Lower lobe of right lung (tissue), 2 donors: ENCODE measurements around the gene OR5H15. TPM values are rescaled to one million over a fixed set of nuclear protein-coding genes. Genes with fewer than 3 reads are reported as not detected.
"Not testable (repeated sequence)": the region's sequence is repeated elsewhere in the genome, so short reads cannot be mapped to it uniquely, and the experiment has no call there.

Source experiments
- ATAC-seq, 2 donors: fragments of 200-7000 bp; cut with Tn5 transposase; one replicate each; pipeline ENCODE4 v1.9.1; 2020 to 2022; ENCODE audit warnings: mild to moderate bottlenecking in 2 of 2, moderate library complexity in 2 of 2
- DNase-seq: peaks from one replicate; pipeline ENCODE4 v3.0.0-alpha.2; 2020
- H3K27ac ChIP-seq: fragments of 200-600 bp; one replicate; pipeline ENCODE4 v1.8.0; 2022
- H3K27me3 ChIP-seq: fragments of 200-600 bp; one replicate; pipeline ENCODE4 v1.8.0; 2022; ENCODE audit warnings: low read depth
- H3K36me3 ChIP-seq: fragments of 200-600 bp; one replicate; pipeline ENCODE4 v1.8.0; 2022; ENCODE audit warnings: mild to moderate bottlenecking
- H3K4me1 ChIP-seq: fragments of 200-600 bp; one replicate; pipeline ENCODE4 v1.8.0; 2022
- H3K4me3 ChIP-seq: fragments of 200-600 bp; one replicate; pipeline ENCODE4 v1.8.0; 2022; ENCODE audit warnings: mild to moderate bottlenecking
- H3K9me3 ChIP-seq: fragments of 200-600 bp; one replicate; pipeline ENCODE4 v1.8.0; 2022
- intact Hi-C: fragments of 100-400 bp; cut with DNase I; formaldehyde crosslinking; loops from one replicate; pipeline ENCODE4 v1.11.0; 2022
- total RNA-seq: library from RNA; stranded (reverse); fragmentation: NEBNext Ultra II Directional; extraction: Animal tissue kit (Norgen Biotek cat#: 25700); gene quantifications from one replicate; pipeline ENCODE4 v1.2.1, GENCODE V29; 2021
- TF ChIP-seq, protein P1 (sequence below): fragments of 200-600 bp; IDR thresholded peaks from one replicate; pipeline ENCODE4 v1.8.0; 2022; ENCODE audit warnings: antibody characterized with exemption, mild to moderate bottlenecking
- donor health status: DM: no; HTN: yes; CAD: no; lungs with severe emphysema.

OR5H15 gene
- total RNA-seq, 1 donor from 2014 or later: not detected

DNA sequence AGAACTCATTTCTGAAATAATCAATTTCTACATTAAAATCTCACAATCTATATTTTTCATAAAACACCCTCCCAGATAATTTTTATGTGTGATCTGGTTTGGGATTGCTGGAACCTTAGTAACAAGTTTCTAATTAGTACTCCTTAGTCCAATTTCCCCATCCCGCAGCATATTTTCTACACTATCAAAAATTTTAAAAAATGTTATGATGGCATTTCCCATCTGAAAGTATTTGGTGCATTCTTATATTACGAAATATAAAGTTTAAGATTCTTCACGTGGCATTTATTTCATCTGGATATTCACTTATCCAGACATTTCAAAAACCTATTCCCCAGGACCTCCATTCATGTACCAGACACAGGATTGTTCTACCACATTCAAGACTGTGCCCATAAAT is 17.7 kb upstream of the OR5H15 start:
- H3K4me1 ChIP-seq: no peaks in the 10 kb centered on the region
- H3K9me3 ChIP-seq: no peaks in the 10 kb centered on the region
- TF ChIP-seq, protein P1, sequence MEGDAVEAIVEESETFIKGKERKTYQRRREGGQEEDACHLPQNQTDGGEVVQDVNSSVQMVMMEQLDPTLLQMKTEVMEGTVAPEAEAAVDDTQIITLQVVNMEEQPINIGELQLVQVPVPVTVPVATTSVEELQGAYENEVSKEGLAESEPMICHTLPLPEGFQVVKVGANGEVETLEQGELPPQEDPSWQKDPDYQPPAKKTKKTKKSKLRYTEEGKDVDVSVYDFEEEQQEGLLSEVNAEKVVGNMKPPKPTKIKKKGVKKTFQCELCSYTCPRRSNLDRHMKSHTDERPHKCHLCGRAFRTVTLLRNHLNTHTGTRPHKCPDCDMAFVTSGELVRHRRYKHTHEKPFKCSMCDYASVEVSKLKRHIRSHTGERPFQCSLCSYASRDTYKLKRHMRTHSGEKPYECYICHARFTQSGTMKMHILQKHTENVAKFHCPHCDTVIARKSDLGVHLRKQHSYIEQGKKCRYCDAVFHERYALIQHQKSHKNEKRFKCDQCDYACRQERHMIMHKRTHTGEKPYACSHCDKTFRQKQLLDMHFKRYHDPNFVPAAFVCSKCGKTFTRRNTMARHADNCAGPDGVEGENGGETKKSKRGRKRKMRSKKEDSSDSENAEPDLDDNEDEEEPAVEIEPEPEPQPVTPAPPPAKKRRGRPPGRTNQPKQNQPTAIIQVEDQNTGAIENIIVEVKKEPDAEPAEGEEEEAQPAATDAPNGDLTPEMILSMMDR: no peak
- no peaks in the 10 kb centered on the region for H3K36me3 ChIP-seq
- DNase-seq: no peak
- H3K27ac ChIP-seq: no peak overlapping the region
- H3K27me3 ChIP-seq: no peaks in the 10 kb centered on the region
- no peak for ATAC-seq
- intact Hi-C loops: no loop called here
- no peak overlapping the region for H3K4me3 ChIP-seq

DNA sequence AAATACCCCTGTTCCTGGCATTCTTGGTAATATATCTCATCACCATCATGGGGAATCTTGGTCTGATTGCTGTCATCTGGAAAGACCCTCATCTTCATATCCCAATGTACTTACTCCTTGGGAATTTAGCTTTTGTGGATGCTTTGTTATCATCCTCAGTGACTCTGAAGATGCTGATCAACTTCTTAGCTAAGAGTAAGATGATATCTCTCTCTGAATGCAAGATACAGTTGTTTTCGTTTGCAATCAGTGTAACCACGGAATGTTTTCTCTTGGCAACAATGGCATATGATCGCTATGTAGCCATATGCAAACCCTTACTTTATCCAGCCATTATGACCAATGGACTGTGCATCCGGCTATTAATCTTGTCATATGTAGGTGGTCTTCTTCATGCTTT is 17.0 kb upstream of the OR5H15 start:
- H3K36me3 ChIP-seq, H3K9me3 ChIP-seq, intact Hi-C loops, H3K27ac ChIP-seq, ATAC-seq, H3K27me3 ChIP-seq, H3K4me1 ChIP-seq, DNase-seq, H3K4me3 ChIP-seq: not testable (repeated sequence)

DNA sequence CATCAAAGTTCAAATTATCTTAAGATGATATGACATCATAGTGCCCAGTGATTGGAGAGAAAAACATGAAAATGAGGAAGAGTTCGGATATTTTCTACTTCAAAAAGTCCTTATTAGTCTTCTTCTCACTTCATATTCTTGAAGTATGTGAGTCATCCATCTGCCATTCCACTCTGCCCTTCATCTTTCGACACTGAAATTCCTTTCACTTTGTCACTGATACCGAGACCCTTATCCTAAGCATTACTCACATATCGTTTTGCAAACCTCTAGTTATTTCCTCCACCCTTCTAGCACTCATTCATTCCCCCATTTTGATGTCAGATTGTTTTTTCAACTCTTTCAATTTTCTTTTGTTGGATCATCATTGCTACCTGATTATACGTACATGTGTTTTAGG is 15.3 kb upstream of the OR5H15 start:
- DNase-seq (no peak), ATAC-seq (no peak)
- TF ChIP-seq, protein P1: no peak
- Histone ChIP-seq H3K36me3 (no peaks in the 10 kb centered on the region), H3K27ac (no peak overlapping the region), H3K9me3 (no peaks in the 10 kb centered on the region), H3K4me1 (no peaks in the 10 kb centered on the region), H3K27me3 (no peaks in the 10 kb centered on the region), H3K4me3 (no peak overlapping the region)
- intact Hi-C loops: no loop called here

DNA sequence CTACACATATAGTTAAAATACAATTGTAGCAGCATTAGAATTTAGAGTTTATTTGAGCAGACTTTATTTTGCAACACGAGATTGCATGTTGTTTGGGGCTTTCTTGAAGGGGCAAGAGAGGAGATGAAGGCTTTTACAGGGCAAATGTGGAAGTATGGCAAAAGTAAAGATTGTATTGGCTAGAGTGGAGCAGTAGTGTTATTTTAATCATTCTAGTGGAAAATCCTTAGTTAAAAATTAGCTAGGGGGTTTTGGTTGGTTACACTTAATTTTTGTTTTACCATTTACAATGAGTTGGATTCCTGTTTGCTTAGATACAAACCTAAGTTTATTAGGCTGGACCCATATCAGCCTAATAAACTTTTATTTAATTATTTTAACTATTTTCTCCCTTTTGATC is 4.6 kb downstream of the OR5H15 start:
- Histone ChIP-seq H3K4me1 (no peaks in the 10 kb centered on the region), H3K27me3 (no peaks in the 10 kb centered on the region), H3K4me3 (no peak overlapping the region), H3K9me3 (no peaks in the 10 kb centered on the region), H3K36me3 (no peaks in the 10 kb centered on the region), H3K27ac (no peak overlapping the region)
- DNase-seq (no peak), ATAC-seq (no peak)
- TF ChIP-seq, protein P1: no peak
- intact Hi-C loops: no loop called here

DNA sequence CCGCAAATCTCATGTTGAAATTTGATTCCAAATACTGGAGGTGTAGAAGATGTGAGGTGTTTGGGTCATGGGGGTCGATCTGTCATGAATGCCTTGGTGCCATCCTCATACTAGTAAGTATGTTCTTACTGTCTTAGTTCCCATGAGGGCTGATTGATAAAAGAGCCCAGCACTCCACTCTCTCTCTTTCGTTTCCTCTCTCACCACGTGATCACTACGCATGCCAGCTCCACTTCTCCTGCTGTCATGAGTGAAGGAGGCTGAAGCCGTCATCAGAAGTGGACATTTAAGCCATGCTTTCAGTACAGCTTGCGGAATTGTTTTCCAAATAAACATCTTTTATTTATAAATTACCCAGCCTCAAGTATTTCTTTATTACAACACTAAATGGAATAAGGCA is 6.1 kb downstream of the OR5H15 start:
- Histone ChIP-seq H3K27ac (no peak overlapping the region), H3K4me1 (no peaks in the 10 kb centered on the region), H3K4me3 (no peak overlapping the region), H3K9me3 (no peaks in the 10 kb centered on the region), H3K36me3 (no peaks in the 10 kb centered on the region), H3K27me3 (no peaks in the 10 kb centered on the region)
- no peak for ATAC-seq
- intact Hi-C loops: no loop called here
- no peak for DNase-seq
- TF ChIP-seq, protein P1: no peak

DNA sequence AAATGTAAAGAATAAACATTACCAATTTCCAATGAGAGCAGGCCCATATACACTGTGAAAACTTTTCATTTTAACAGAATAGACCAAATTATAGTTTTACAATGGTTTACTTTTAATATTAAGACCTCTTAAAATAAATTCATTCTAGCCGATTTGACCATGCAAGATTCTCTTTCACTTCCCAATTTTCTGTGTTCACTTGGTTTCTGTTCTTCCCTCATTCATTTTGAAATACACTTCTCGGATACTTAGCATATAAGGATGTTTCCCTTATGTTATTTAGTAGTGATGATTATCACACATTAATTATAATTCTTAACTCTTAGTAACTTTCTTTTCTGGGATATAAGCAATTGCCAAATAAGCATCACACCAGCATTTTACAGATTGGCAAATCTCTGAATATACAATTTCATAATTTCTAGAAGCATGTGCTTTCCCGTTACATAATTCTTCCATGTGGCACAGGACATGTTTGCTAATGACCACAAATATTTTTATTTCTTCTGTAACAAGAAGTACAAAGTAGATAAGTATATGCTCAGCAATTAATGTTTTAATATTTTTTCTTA is 13.9 kb downstream of the OR5H15 start:
- H3K4me1 ChIP-seq: no peaks in the 10 kb centered on the region
- DNase-seq (no peak), ATAC-seq (no peak)
- TF ChIP-seq, protein P1: no peak
- H3K9me3 ChIP-seq: no peaks in the 10 kb centered on the region
- H3K4me3 ChIP-seq: no peak overlapping the region
- no peak overlapping the region for H3K27ac ChIP-seq
- intact Hi-C loops: no loop called here
- H3K36me3 ChIP-seq: no peaks in the 10 kb centered on the region
- H3K27me3 ChIP-seq: no peaks in the 10 kb centered on the region
